OCI-LY1 (cell line): Measurements from ENCODE around the gene KIAA2012.

ENCODE experiments used
- H2AFZ ChIP-seq: fragments of 200-600 bp; sonication (generic), shearing (Covaris generic); 2 replicates; pipeline ENCODE4 v1.6.0; 2014; ENCODE audit warnings: antibody characterized with exemption, mild to moderate bottlenecking, low read length
- H3F3A ChIP-seq: fragments of 200-600 bp; sonication (generic), shearing (Covaris generic); 2 replicates; pipeline ENCODE4 v1.6.0; 2014; ENCODE audit warnings: mild to moderate bottlenecking, antibody characterized with exemption, low read length, moderate library complexity; ENCODE audit not compliant: insufficient read depth
- H3K27ac ChIP-seq: fragments of 200-600 bp; sonication (generic); 2 replicates; pipeline ENCODE4 v1.5.1; 2014; ENCODE audit warnings: low read length, mixed run types, mild to moderate bottlenecking, low read depth; ENCODE audit not compliant: poor library complexity, severe bottlenecking
- H3K27me3 ChIP-seq: fragments of 200-600 bp; sonication (generic); 2 replicates; pipeline ENCODE4 v1.6.0; 2014; ENCODE audit warnings: antibody characterized with exemption, mild to moderate bottlenecking, low read length, moderate library complexity; ENCODE audit not compliant: insufficient read depth
- H3K36me3 ChIP-seq: fragments of 200-600 bp; sonication (generic); 2 replicates; pipeline ENCODE4 v1.6.1; 2014; ENCODE audit warnings: mild to moderate bottlenecking, antibody characterized with exemption, low read length, moderate library complexity, mixed read lengths; ENCODE audit not compliant: insufficient read depth
- H3K4me1 ChIP-seq: fragments of 200-600 bp; sonication (generic); 2 replicates; pipeline ENCODE4 v1.5.1; 2014; ENCODE audit warnings: mild to moderate bottlenecking, low read length, moderate library complexity; ENCODE audit not compliant: insufficient read depth, severe bottlenecking
- H3K4me2 ChIP-seq: fragments of 200-600 bp; sonication (generic), shearing (Covaris generic); 2 replicates; pipeline ENCODE4 v1.6.1; 2014; ENCODE audit warnings: low read length
- H3K4me3 ChIP-seq: fragments of 200-600 bp; sonication (generic); 2 replicates; pipeline ENCODE4 v1.5.1; 2014; ENCODE audit warnings: low read length, low read depth, mild to moderate bottlenecking, mixed read lengths; ENCODE audit not compliant: poor library complexity, severe bottlenecking
- H3K79me2 ChIP-seq: fragments of 200-600 bp; shearing (Covaris generic); 2 replicates; pipeline ENCODE4 v1.6.1; 2016; ENCODE audit warnings: mixed run types, low read length, mixed read lengths; ENCODE audit not compliant: insufficient read depth
- H3K9ac ChIP-seq: fragments of 200-600 bp; sonication (generic), shearing (Covaris generic); 2 replicates; pipeline ENCODE4 v1.6.1; 2014; ENCODE audit warnings: mild to moderate bottlenecking, low read length, mixed read lengths
- H3K9me2 ChIP-seq: fragments of 200-600 bp; sonication (generic), shearing (Covaris generic); 2 replicates; pipeline ENCODE4 v1.6.1; 2014; ENCODE audit warnings: low read depth, mild to moderate bottlenecking, low read length, mixed read lengths
- H3K9me3 ChIP-seq: fragments of 200-600 bp; shearing (Covaris generic); 2 replicates; pipeline ENCODE4 v1.6.1; 2014; ENCODE audit warnings: low read length, mixed read lengths
- H4K20me1 ChIP-seq: fragments of 200-600 bp; sonication (generic), shearing (Covaris generic); 2 replicates; pipeline ENCODE4 v1.6.0; 2016; ENCODE audit warnings: mild to moderate bottlenecking, low read length; ENCODE audit not compliant: insufficient read depth
- EZH2 ChIP-seq: fragments of 200-600 bp; sonication (generic), shearing (Covaris generic); IDR thresholded peaks from 2 replicates; pipeline ENCODE4 v1.8.0; 2017; ENCODE audit warnings: borderline replicate concordance, mixed run types, mild to moderate bottlenecking, antibody characterized with exemption, low read length, moderate library complexity, mixed read lengths
- TF ChIP-seq, protein P1 (sequence below): fragments of 200-600 bp; sonication (generic), shearing (Covaris generic); IDR thresholded peaks from 2 replicates; pipeline ENCODE4 v1.5.1; 2017; ENCODE audit warnings: mild to moderate bottlenecking, antibody characterized with exemption, low read length, moderate library complexity, mixed read lengths

KIAA2012 gene

DNA sequence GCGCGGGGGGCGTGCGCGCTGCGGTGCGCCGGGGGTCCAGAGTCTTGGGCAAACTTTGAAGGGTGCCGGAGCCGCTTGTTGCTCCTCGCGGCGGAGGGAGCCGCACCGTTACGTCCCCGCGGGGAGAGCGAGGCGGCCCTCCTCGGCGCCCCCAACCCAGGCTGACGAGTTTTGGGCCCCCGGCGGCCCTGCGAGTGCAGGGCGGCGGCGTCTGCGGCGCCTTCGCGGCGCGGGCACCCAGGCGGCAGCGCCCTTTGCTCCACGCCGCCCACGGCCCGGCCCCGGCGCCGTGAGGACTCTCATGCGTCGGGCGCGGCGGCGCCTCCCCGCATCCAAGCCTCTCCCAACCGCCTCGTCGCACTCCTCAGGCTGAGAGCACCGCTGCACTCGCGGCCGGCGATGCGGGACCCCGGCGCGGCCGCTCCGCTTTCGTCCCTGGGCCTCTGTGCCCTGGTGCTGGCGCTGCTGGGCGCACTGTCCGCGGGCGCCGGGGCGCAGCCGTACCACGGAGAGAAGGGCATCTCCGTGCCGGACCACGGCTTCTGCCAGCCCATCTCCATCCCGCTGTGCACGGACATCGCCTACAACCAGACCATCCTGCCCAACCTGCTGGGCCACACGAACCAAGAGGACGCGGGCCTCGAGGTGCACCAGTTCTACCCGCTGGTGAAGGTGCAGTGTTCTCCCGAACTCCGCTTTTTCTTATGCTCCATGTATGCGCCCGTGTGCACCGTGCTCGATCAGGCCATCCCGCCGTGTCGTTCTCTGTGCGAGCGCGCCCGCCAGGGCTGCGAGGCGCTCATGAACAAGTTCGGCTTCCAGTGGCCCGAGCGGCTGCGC, 38.6 kb upstream of the KIAA2012 start:
- Histone ChIP-seq H3K36me3 (no peaks in the 10 kb centered on the region), H3K9me2 (no peaks in the 10 kb centered on the region), H3K27ac (no peak overlapping the region), H3K9me3 (no peaks in the 10 kb centered on the region), H3K9ac (peak overlapping the region; percentile 51; the same call in 1 of the 2 replicates), H3K4me2 (peak overlapping the region; percentile 81), H4K20me1 (no peaks in the 10 kb centered on the region), H3K27me3 (peaks cover 11% of the 10 kb centered on the region; the same call in 1 of the 2 replicates), H3F3A (no peaks in the 10 kb centered on the region), H2AFZ (no peak overlapping the region), H3K4me1 (peaks cover 16% of the 10 kb centered on the region), H3K79me2 (no peaks in the 10 kb centered on the region), H3K4me3 (peak overlapping the region; percentile 65)
- no peak for TF ChIP-seq EZH2
- TF ChIP-seq, protein P1, sequence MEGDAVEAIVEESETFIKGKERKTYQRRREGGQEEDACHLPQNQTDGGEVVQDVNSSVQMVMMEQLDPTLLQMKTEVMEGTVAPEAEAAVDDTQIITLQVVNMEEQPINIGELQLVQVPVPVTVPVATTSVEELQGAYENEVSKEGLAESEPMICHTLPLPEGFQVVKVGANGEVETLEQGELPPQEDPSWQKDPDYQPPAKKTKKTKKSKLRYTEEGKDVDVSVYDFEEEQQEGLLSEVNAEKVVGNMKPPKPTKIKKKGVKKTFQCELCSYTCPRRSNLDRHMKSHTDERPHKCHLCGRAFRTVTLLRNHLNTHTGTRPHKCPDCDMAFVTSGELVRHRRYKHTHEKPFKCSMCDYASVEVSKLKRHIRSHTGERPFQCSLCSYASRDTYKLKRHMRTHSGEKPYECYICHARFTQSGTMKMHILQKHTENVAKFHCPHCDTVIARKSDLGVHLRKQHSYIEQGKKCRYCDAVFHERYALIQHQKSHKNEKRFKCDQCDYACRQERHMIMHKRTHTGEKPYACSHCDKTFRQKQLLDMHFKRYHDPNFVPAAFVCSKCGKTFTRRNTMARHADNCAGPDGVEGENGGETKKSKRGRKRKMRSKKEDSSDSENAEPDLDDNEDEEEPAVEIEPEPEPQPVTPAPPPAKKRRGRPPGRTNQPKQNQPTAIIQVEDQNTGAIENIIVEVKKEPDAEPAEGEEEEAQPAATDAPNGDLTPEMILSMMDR: no peak

DNA sequence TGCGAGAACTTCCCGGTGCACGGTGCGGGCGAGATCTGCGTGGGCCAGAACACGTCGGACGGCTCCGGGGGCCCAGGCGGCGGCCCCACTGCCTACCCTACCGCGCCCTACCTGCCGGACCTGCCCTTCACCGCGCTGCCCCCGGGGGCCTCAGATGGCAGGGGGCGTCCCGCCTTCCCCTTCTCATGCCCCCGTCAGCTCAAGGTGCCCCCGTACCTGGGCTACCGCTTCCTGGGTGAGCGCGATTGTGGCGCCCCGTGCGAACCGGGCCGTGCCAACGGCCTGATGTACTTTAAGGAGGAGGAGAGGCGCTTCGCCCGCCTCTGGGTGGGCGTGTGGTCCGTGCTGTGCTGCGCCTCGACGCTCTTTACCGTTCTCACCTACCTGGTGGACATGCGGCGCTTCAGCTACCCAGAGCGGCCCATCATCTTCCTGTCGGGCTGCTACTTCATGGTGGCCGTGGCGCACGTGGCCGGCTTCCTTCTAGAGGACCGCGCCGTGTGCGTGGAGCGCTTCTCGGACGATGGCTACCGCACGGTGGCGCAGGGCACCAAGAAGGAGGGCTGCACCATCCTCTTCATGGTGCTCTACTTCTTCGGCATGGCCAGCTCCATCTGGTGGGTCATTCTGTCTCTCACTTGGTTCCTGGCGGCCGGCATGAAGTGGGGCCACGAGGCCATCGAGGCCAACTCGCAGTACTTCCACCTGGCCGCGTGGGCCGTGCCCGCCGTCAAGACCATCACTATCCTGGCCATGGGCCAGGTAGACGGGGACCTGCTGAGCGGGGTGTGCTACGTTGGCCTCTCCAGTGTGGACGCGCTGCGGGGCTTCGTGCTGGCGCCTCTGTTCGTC, 37.7 kb upstream of the KIAA2012 start:
- TF ChIP-seq EZH2: no peak
- TF ChIP-seq, protein P1: no peak
- H2AFZ ChIP-seq: no peak overlapping the region
- H4K20me1 ChIP-seq: no peaks in the 10 kb centered on the region
- H3K9ac ChIP-seq: no peak overlapping the region
- H3K4me2 ChIP-seq: no peak overlapping the region
- peaks cover 17% of the 10 kb centered on the region for H3K4me1 ChIP-seq
- no peaks in the 10 kb centered on the region for H3K9me2 ChIP-seq
- H3F3A ChIP-seq: no peaks in the 10 kb centered on the region
- H3K27me3 ChIP-seq: peaks cover 11% of the 10 kb centered on the region; the same call in 1 of the 2 replicates
- no peak overlapping the region for H3K4me3 ChIP-seq
- no peaks in the 10 kb centered on the region for H3K9me3 ChIP-seq
- H3K27ac ChIP-seq: no peak overlapping the region
- H3K79me2 ChIP-seq: no peaks in the 10 kb centered on the region
- H3K36me3 ChIP-seq: no peaks in the 10 kb centered on the region

DNA sequence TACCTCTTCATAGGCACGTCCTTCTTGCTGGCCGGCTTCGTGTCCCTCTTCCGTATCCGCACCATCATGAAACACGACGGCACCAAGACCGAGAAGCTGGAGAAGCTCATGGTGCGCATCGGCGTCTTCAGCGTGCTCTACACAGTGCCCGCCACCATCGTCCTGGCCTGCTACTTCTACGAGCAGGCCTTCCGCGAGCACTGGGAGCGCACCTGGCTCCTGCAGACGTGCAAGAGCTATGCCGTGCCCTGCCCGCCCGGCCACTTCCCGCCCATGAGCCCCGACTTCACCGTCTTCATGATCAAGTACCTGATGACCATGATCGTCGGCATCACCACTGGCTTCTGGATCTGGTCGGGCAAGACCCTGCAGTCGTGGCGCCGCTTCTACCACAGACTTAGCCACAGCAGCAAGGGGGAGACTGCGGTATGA, 37.1 kb upstream of the KIAA2012 start:
- no peak overlapping the region for H3K9ac ChIP-seq
- H3K36me3 ChIP-seq: no peaks in the 10 kb centered on the region
- no peaks in the 10 kb centered on the region for H3F3A ChIP-seq
- no peak overlapping the region for H3K4me3 ChIP-seq
- H3K27me3 ChIP-seq: peaks cover 11% of the 10 kb centered on the region; the same call in 1 of the 2 replicates
- H3K4me1 ChIP-seq: peaks cover 17% of the 10 kb centered on the region
- no peak overlapping the region for H3K27ac ChIP-seq
- no peaks in the 10 kb centered on the region for H3K9me3 ChIP-seq
- no peaks in the 10 kb centered on the region for H4K20me1 ChIP-seq
- no peak overlapping the region for H2AFZ ChIP-seq
- no peaks in the 10 kb centered on the region for H3K79me2 ChIP-seq
- no peaks in the 10 kb centered on the region for H3K9me2 ChIP-seq
- TF ChIP-seq EZH2: no peak
- TF ChIP-seq, protein P1: no peak
- H3K4me2 ChIP-seq: no peak overlapping the region
